HepG2 (cell line): ENCODE data around the gene HLA-DRB5. TPM values are rescaled to one million over a fixed set of nuclear protein-coding genes. Genes with fewer than 3 reads are reported as not detected.

ENCODE experiments used
- ATAC-seq: fragments of 200-7000 bp; cut with Tn5 transposase; 3 replicates; pipeline ENCODE4 v1.9.1; 2020; ENCODE audit warnings: mild to moderate bottlenecking, moderate library complexity
- BruUV-seq: library from RNA; stranded (reverse); fragments of 400-500 nt; replicated peaks from 2 replicates; lab custom pipeline; 2021; lab: Mats Ljungman, UMichigan
- CTCF ChIA-PET: fragments of 300-600 bp; formaldehyde crosslinking; extraction: SDS; loops from one replicate; lab custom pipeline; 2021; ENCODE audit warnings: low total read pairs, inconsistent platforms, low intra/inter-chr PET ratio; lab: Yijun Ruan, JAX
- POLR2A ChIA-PET: fragments of 350-600 bp; sonication (Branson Sonifier 250); formaldehyde crosslinking; loops from one replicate; lab custom pipeline; 2020; ENCODE audit warnings: antibody characterized with exemption, inconsistent platforms; lab: Yijun Ruan, JAX
- DNase-seq: peaks from one replicate; pipeline ENCODE4 v3.0.0-alpha.2; 2015; ENCODE audit warnings: low spot score
- FAIRE-seq: peaks from 3 replicates; lab custom pipeline; 2011; peaks lifted over from hg19 to GRCh38; lab: Jason Lieb, UNC
- H2AFZ ChIP-seq: one replicate; pipeline ENCODE4 v1.6.1; 2011; ENCODE audit warnings: low read length, inconsistent platforms
- H3K27ac ChIP-seq: fragments of 300-600 bp; 3 replicates; pipeline ENCODE4 v1.8.0; 2011; ENCODE audit warnings: mixed run types, mild to moderate bottlenecking, mixed read lengths, low read length, inconsistent platforms; ENCODE audit not compliant: insufficient read depth; ENCODE audit errors: extremely low read length
- H3K27me3 ChIP-seq, 2 experiments: fragments of 200-600 bp in 1 of 2; 2 replicates in 1 of 2; 3 replicates in 1 of 2; pipeline versions ENCODE4 v1.6.0 to v1.8.0; 2011; ENCODE audit warnings: low read length in 2 of 2, mild to moderate bottlenecking in 2 of 2, moderate library complexity in 2 of 2, inconsistent platforms in 1 of 2; ENCODE audit not compliant: insufficient read depth in 2 of 2, control insufficient read depth in 1 of 2
- H3K36me3 ChIP-seq, 2 experiments: fragments of 200-600 bp in 1 of 2; replicated peaks in 1 of 2; 2 replicates in 1 of 2; 3 replicates in 1 of 2; pipeline versions ENCODE4 v1.5.1 to v1.8.0; 2011; ENCODE audit warnings: low read length in 2 of 2, inconsistent platforms in 1 of 2; ENCODE audit not compliant: insufficient read depth in 2 of 2, control insufficient read depth in 1 of 2
- H3K4me1 ChIP-seq: 2 replicates; pipeline ENCODE4 v1.5.1; 2012; ENCODE audit warnings: low read length, inconsistent platforms; ENCODE audit not compliant: insufficient read depth
- H3K4me2 ChIP-seq: 2 replicates; pipeline ENCODE4 v1.6.0; 2011; ENCODE audit warnings: low read depth, low read length, inconsistent platforms
- H3K4me3 ChIP-seq, 3 experiments: fragments of 200-600 bp in 1 of 3; sonication (generic), shearing (Covaris generic) in 1 of 3; replicated peaks in 1 of 3; 2 replicates each; pipeline ENCODE4 v1.5.1; 2011 to 2016; ENCODE audit warnings: low read length in 3 of 3, inconsistent platforms in 2 of 3, low read depth in 2 of 3, mild to moderate bottlenecking in 2 of 3, control low read depth in 1 of 3, mixed read lengths in 1 of 3; ENCODE audit not compliant: insufficient read depth in 1 of 3
- H3K79me2 ChIP-seq: one replicate; pipeline ENCODE4 v1.6.1; 2011; ENCODE audit warnings: low read length, inconsistent platforms; ENCODE audit not compliant: insufficient read depth
- H3K9ac ChIP-seq: 2 replicates; pipeline ENCODE4 v1.6.0; 2011; ENCODE audit warnings: mild to moderate bottlenecking, low read depth, low read length, inconsistent platforms; ENCODE audit not compliant: insufficient read depth
- H3K9me3 ChIP-seq: 2 replicates; pipeline ENCODE4 v1.5.1; 2012; ENCODE audit warnings: mild to moderate bottlenecking, low read length
- H4K20me1 ChIP-seq: 2 replicates; pipeline ENCODE4 v1.6.0; 2011; ENCODE audit warnings: inconsistent platforms, mild to moderate bottlenecking, low read length, moderate library complexity; ENCODE audit not compliant: insufficient read depth
- AGO2 ChIP-seq: fragments of 200-400 bp; formaldehyde crosslinking; optimal IDR thresholded peaks from 2 replicates; pipeline ENCODE3; 2017; ENCODE audit warnings: mild to moderate bottlenecking, low read depth, low read length, moderate library complexity
- CEBPB ChIP-seq: IDR thresholded peaks from 2 replicates; pipeline ENCODE4 v1.6.1; 2011; ENCODE audit warnings: low read depth, low read length, improper control_type of control experiment, borderline replicate concordance
- HOXA3 ChIP-seq: sonication (generic); formaldehyde crosslinking; IDR thresholded peaks from 2 replicates; pipeline ENCODE4 v1.5.0; 2020; ENCODE audit warnings: missing genetic modification reagents
- MLLT10 ChIP-seq: sonication (generic); formaldehyde crosslinking; IDR thresholded peaks from 2 replicates; pipeline ENCODE4 v1.4.0; 2020; ENCODE audit warnings: missing genetic modification reagents
- NCOR1 ChIP-seq: fragments of 200-600 bp; sonication (generic); IDR thresholded peaks from 2 replicates; pipeline ENCODE4 v1.7.0; 2017; ENCODE audit warnings: antibody characterized with exemption, low read length, borderline replicate concordance
- NFE2L1 ChIP-seq: sonication (generic); formaldehyde crosslinking; IDR thresholded peaks from 2 replicates; pipeline ENCODE4 v1.4.0; 2020; ENCODE audit warnings: missing genetic modification reagents, mild to moderate bottlenecking, borderline replicate concordance
- ONECUT2 ChIP-seq: sonication (generic); formaldehyde crosslinking; IDR thresholded peaks from 2 replicates; pipeline ENCODE4 v1.4.0; 2020; ENCODE audit warnings: missing genetic modification reagents
- PRMT3 ChIP-seq: sonication (generic); formaldehyde crosslinking; IDR thresholded peaks from 2 replicates; pipeline ENCODE4 v1.8.1; 2022; ENCODE audit warnings: low read depth, mild to moderate bottlenecking, moderate library complexity, missing genetic modification reagents, borderline replicate concordance
- SP2 ChIP-seq: sonication (generic); formaldehyde crosslinking; IDR thresholded peaks from 2 replicates; pipeline ENCODE4 v1.5.1; 2020; ENCODE audit warnings: mild to moderate bottlenecking, missing genetic modification reagents
- ZNF232 ChIP-seq: sonication (generic); formaldehyde crosslinking; IDR thresholded peaks from 2 replicates; pipeline ENCODE4 v1.4.0; 2020; ENCODE audit warnings: missing genetic modification reagents, borderline replicate concordance
- ZNF569 ChIP-seq: sonication (generic); formaldehyde crosslinking; IDR thresholded peaks from 2 replicates; pipeline ENCODE4 v1.5.0; 2020; ENCODE audit warnings: mild to moderate bottlenecking, missing genetic modification reagents, moderate library complexity, borderline replicate concordance
- ZNF883 ChIP-seq: sonication (generic); formaldehyde crosslinking; IDR thresholded peaks from 2 replicates; pipeline ENCODE4 v1.5.1; 2020; ENCODE audit warnings: mild to moderate bottlenecking, missing genetic modification reagents; ENCODE audit errors: not compliant biosample characterization
- WGBS: methylation state at CpG from one replicate; pipeline ENCODE4 v1.1.6; 2017; ENCODE audit warnings: low lambda C conversion rate; 5-methylcytosine and 5-hydroxymethylcytosine counted together
- in situ Hi-C: cut with HindIII; loops from 2 replicates; pipeline ENCODE4 v1.10.0; 2017; ENCODE audit warnings: low pct_unique_long_range_greater_than_20kb; ENCODE audit not compliant: extremely low pct_ligation_motif_present
- intact Hi-C: fragments of 100-400 bp; cut with micrococcal nuclease; formaldehyde crosslinking; loops from one replicate; pipeline ENCODE4 v1.10.0; 2022; ENCODE audit not compliant: unreplicated experiment
- polyA plus RNA-seq, 8 experiments: library from polyadenylated mRNA; depleted of rRNA in 3 of 8; stranded (reverse) in 7 of 8; unstranded in 1 of 8; fragments of >200 nt; fragmentation: Illumina TruSeq in 4 of 8; extraction: Trizol in 4 of 8; gene quantifications; 2 replicates each; pipeline versions ENCODE4 v1.2.1 to v1.2.3, GENCODE V29; 2011 to 2016; ENCODE audit warnings: low read depth in 4 of 8, missing spikeins in 1 of 8, mixed read lengths in 1 of 8; ENCODE audit not compliant: insufficient read depth in 1 of 8
- total RNA-seq, 5 experiments: library from RNA; depleted of rRNA; stranded (reverse); fragments of >200 nt; fragmentation: Illumina TruSeq; extraction: Trizol; gene quantifications; 2 replicates each; pipeline ENCODE4 v1.2.3, GENCODE V29; 2016; ENCODE audit warnings: low read depth in 1 of 5
- TF ChIP-seq, protein P1 (sequence below): IDR thresholded peaks from 2 replicates; pipeline ENCODE4 v1.6.1; 2016; ENCODE audit warnings: missing biosample characterization, missing genetic modification reagents, low read depth
- TF ChIP-seq, protein P2 (sequence below): sonication (generic); formaldehyde crosslinking; IDR thresholded peaks from 2 replicates; pipeline ENCODE4 v1.4.0; 2020; ENCODE audit warnings: missing genetic modification reagents
- TF ChIP-seq, protein P3 (sequence below): sonication (generic); formaldehyde crosslinking; IDR thresholded peaks from 2 replicates; pipeline ENCODE4 v1.5.0; 2020; ENCODE audit warnings: missing genetic modification reagents, mild to moderate bottlenecking, borderline replicate concordance

The HLA-DRB5 gene
- total and polyA plus RNA-seq, 2 of the 13 experiments (the other 11 are each of a cell fraction or from before 2014, with no cell fraction given), result not detected

DNA sequence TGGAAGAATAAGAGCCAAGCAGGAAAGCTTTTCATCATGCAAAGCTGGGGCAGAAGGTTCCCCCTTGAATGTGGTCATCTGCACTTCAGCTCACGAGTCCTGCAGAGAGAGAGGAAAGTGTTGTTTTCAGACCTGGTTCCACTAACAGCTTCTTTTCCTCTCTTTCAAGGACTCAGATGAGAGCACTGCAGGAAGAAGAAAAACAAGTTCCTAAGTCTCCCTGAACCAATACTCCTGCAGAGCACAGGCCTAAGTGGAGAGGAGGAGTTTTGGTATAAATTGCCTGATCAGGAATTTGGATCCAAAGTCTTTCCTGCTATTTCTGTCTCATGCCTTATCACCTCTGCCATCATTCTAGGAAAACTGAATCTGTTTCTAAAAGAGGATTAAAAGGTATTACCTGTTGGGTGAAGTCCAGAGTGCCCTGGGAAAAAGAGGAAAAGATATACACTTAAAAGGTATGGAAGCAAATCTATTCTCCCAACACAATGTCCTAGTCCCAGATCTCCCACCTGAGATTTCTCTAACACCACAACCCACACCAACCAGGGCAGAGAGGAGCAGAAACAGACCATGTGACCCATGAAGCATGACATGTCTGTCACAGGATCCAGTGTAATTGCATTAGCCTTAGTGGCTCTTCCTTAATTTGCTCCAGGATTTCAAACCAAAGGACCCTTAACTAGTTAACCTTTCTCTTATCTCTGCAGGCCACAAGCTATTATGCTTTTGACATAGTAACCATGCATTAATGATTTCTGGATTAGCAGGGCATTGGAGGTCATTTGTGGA lies 12.2 kb downstream of the HLA-DRB5 start:
- H3K4me1 ChIP-seq, result no peaks in the 10 kb centered on the region
- H3K9me3 ChIP-seq, result no peaks in the 10 kb centered on the region
- ATAC-seq (no peak), FAIRE-seq (no peak), DNase-seq (no peak)
- H3K4me3 ChIP-seq, result no peak overlapping the region
- no peak overlapping the region for H3K27ac ChIP-seq
- no peaks in the 10 kb centered on the region for H4K20me1 ChIP-seq
- 0% methylated on average over 1 of the region's 1 CpG for WGBS
- in situ Hi-C loops (no loop called here), intact Hi-C loops (no loop called here)
- 0 out of 5 replicates have a peak, but pooled peaks cover 0 to 2% of the 10 kb centered on the region in 2 experiments for H3K27me3 ChIP-seq
- BruUV-seq, result no TSS peak
- TF ChIP-seq MLLT10 (CRISPR knock-in tag) (no peak), HOXA3 (no peak)
- ChIA-PET CTCF (no interaction called here), POLR2A (no interaction called here)
- H2AFZ ChIP-seq, result no peak overlapping the region
- H3K36me3 ChIP-seq, result no peaks in the 10 kb centered on the region
- no peak overlapping the region for H3K4me2 ChIP-seq
- H3K9ac ChIP-seq, result no peak overlapping the region
- H3K79me2 ChIP-seq, result no peaks in the 10 kb centered on the region

DNA sequence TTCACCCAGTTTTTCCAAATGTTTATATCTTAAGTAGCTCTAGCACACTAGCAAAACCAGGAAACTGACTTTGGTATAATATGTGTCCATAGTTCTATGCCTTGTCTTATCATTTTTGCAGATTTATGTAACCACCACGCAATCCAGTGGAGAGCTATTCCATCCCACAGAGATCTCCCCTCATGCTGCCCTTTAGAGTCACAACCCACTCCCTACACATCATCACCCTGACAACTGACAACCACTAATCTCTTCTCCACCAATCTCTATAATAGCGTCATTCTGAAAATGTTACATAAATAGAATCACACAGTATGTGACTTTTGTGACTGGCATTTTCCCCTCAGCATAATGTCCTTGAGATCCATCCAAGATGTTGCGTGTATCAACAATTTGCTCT lies 29.1 kb downstream of the HLA-DRB5 start:
- no peak overlapping the region for H3K4me2 ChIP-seq
- BruUV-seq, result no TSS peak
- H3K4me3 ChIP-seq, result no peak overlapping the region
- FAIRE-seq (no peak), DNase-seq (no peak), ATAC-seq (no peak)
- no peaks in the 10 kb centered on the region for H3K4me1 ChIP-seq
- no peaks in the 10 kb centered on the region for H4K20me1 ChIP-seq
- H3K9me3 ChIP-seq, result no peaks in the 10 kb centered on the region
- POLR2A ChIA-PET, result no interaction called here
- no peaks in the 10 kb centered on the region for H3K36me3 ChIP-seq
- no peaks in the 10 kb centered on the region for H3K27me3 ChIP-seq
- no peak overlapping the region for H2AFZ ChIP-seq
- no peak overlapping the region for H3K27ac ChIP-seq
- intact Hi-C loops, result no loop called here
- H3K9ac ChIP-seq, result no peak overlapping the region
- H3K79me2 ChIP-seq, result no peaks in the 10 kb centered on the region
- CTCF ChIA-PET, result no interaction called here
- in situ Hi-C loops, result no loop called here
- 23% methylated on average over 3 of the region's 3 CpGs for WGBS
- no peak for TF ChIP-seq ZNF232 (CRISPR knock-in tag)
- TF ChIP-seq AGO2, result no peak
- TF ChIP-seq, protein P1, sequence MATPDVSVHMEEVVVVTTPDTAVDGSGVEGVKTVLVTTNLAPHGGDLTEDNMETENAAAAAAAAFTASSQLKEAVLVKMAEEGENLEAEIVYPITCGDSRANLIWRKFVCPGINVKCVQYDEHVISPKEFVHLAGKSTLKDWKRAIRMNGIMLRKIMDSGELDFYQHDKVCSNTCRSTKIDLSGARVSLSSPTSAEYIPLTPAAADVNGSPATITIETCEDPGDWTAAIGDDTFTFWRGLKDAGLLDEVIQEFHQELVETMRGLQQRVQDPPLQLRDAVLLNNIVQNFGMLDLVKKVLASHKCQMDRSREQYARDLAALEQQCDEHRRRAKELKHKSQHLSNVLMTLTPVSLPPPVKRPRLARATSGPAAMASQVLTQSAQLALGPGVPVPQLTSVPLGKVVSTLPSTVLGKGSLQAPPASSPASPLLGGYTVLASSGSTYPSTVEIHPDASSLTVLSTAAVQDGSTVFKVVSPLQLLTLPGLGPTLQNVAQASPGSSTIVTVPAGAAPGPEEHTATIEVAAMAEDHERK (CRISPR knock-in tag), result no peak
- TF ChIP-seq, protein P2, sequence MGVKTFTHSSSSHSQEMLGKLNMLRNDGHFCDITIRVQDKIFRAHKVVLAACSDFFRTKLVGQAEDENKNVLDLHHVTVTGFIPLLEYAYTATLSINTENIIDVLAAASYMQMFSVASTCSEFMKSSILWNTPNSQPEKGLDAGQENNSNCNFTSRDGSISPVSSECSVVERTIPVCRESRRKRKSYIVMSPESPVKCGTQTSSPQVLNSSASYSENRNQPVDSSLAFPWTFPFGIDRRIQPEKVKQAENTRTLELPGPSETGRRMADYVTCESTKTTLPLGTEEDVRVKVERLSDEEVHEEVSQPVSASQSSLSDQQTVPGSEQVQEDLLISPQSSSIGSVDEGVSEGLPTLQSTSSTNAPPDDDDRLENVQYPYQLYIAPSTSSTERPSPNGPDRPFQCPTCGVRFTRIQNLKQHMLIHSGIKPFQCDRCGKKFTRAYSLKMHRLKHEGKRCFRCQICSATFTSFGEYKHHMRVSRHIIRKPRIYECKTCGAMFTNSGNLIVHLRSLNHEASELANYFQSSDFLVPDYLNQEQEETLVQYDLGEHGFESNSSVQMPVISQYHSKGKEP (CRISPR knock-in tag), result no peak
- TF ChIP-seq ZNF883 (CRISPR knock-in tag), result no peak
- TF ChIP-seq ZNF569, result no peak
- TF ChIP-seq SP2 (CRISPR knock-in tag), result no peak
- TF ChIP-seq, protein P3, sequence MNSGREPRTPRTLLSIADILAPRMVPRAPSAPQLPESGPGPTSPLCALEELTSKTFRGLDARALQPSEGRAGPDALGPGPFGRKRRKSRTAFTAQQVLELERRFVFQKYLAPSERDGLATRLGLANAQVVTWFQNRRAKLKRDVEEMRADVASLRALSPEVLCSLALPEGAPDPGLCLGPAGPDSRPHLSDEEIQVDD, result no peak
- TF ChIP-seq NFE2L1 (CRISPR knock-in tag), result no peak
- no peak for TF ChIP-seq ONECUT2 (CRISPR knock-in tag)
- TF ChIP-seq PRMT3 (CRISPR knock-in tag), result no peak
- TF ChIP-seq CEBPB, result no peak
- no peak for TF ChIP-seq NCOR1
